Measurements from ENCODE around the gene COL26A1. TPM values are rescaled to one million over a fixed set of nuclear protein-coding genes. Genes with fewer than 3 reads are reported as not detected.

Gene COL26A1
- total RNA-seq, 1 donor from 2014 or later, result 0.11 TPM

- H3K27ac Mint-ChIP-seq, result no peak overlapping the region
These were observed 169.2 kb downstream of the COL26A1 start for GRCh38 chr7:101531726-101532357.

GRCh38 chr7:101532400-101533102 is 169.9 kb downstream of the COL26A1 start:
- H3K27me3 Mint-ChIP-seq (ENCODE audit: low read depth), result no peaks in the 10 kb centered on the region
- intact Hi-C loops (cut with micrococcal nuclease), result no loop called here
- no peaks in the 10 kb centered on the region for H3K4me1 Mint-ChIP-seq (ENCODE audit: low read depth)
- no peak overlapping the region for H3K27ac Mint-ChIP-seq
- no peaks in the 10 kb centered on the region for H3K9me3 Mint-ChIP-seq
- DNase-seq (ENCODE audit: low spot score), result no peak
- no peaks in the 10 kb centered on the region for H3K36me3 Mint-ChIP-seq (ENCODE audit: low read depth)
- H3K4me3 Mint-ChIP-seq (ENCODE audit: low read depth), result no peak overlapping the region

More at GRCh38 chr7:101531726-101532357, 169.2 kb downstream of the COL26A1 start:
- Mint-ChIP-seq H3K9me3 (no peaks in the 10 kb centered on the region), H3K27me3 (ENCODE audit: low read depth) (no peaks in the 10 kb centered on the region), H3K36me3 (ENCODE audit: low read depth) (no peaks in the 10 kb centered on the region), H3K4me1 (ENCODE audit: low read depth) (no peaks in the 10 kb centered on the region), H3K4me3 (ENCODE audit: low read depth) (no peak overlapping the region)
- DNase-seq (ENCODE audit: low spot score), result no peak
- intact Hi-C loops (cut with micrococcal nuclease), result no loop called here

DNA sequence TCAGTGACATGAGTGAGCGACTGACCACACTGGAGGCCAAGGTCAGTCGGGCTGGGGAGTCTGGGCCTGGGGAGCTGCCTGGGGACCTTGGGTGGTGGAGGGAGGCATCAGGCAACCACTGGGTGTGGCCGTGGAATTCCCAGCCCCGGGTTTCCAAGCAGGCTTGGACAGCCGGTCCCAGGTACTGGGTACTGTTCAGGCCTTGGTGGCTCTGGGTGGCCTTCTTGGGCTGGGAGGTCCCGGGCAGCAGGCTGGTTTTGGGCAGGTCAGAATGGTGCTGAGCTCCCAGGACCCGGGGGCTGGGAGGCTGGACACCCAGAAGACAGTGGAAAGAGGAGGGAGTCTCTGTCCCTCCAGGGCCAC is 170.4 kb downstream of the COL26A1 start:
- no peak overlapping the region for H3K27ac Mint-ChIP-seq
- no peaks in the 10 kb centered on the region for H3K9me3 Mint-ChIP-seq
- intact Hi-C loops (cut with micrococcal nuclease), result no loop called here
- H3K27me3 Mint-ChIP-seq (ENCODE audit: low read depth), result no peaks in the 10 kb centered on the region
- H3K4me3 Mint-ChIP-seq (ENCODE audit: low read depth), result no peak overlapping the region
- DNase-seq (ENCODE audit: low spot score), result no peak
- no peaks in the 10 kb centered on the region for H3K4me1 Mint-ChIP-seq (ENCODE audit: low read depth)
- H3K36me3 Mint-ChIP-seq (ENCODE audit: low read depth), result no peaks in the 10 kb centered on the region

DNA sequence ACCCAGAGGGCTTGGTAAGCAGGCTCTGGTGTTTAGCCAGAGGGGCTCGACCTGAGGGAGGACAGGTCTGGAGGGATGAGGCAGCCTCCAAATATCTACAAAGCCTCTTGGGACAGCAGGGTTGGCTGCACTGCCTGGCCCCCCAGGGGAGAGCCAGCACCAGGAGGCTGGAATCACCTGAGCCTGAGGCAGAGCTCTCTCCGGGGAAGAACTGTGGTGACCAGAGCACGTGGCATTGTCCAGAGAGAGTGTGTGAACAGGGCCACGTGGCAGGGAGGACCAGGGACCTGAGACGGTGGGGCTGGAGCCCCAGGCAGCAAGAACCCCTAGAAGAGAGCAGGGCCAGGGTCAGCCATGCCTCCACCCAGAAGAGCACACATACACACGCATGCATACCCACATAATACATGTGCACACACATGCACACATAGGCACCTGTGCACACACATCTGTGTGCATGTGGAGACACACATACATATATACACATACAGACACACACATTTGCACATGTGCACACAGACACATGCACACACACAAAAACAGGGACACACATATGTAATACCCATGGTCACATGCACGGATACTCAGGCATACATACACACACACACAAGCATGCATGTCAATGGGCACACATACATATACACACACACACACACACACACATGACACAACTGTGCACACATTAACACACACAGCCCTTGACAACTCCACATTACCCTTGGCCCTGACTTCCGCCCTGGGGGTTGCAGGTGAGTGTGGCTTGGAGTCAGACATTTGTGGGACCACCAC is 171.5 kb downstream of the COL26A1 start:
- H3K27ac Mint-ChIP-seq, result no peak overlapping the region
- no peak for DNase-seq (ENCODE audit: low spot score)
- no peaks in the 10 kb centered on the region for H3K27me3 Mint-ChIP-seq (ENCODE audit: low read depth)
- H3K9me3 Mint-ChIP-seq, result no peaks in the 10 kb centered on the region
- H3K4me1 Mint-ChIP-seq (ENCODE audit: low read depth), result no peaks in the 10 kb centered on the region
- H3K36me3 Mint-ChIP-seq (ENCODE audit: low read depth), result no peaks in the 10 kb centered on the region
- H3K4me3 Mint-ChIP-seq (ENCODE audit: low read depth), result no peak overlapping the region
- intact Hi-C loops (cut with micrococcal nuclease), result no loop called here

DNA sequence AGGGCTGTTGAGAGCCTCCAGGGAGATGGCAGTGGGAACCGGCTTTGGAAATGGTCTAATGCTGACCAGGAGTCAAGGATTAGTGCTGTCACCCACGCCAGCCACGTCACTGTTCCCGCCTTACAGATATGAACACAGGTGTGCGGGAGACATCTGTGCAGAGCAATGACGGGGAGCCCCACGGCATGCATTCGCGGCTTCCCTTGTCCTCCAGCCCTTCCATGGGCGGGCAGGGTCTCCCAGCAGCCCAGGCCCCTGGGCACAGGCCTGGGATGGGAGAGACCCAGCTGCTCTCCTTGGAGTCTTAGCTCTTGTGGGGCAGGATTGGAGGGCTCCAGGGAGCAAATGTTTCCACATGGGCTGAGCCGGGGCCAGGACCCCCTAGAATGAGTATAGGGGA is 172.2 kb downstream of the COL26A1 start:
- Mint-ChIP-seq H3K4me3 (ENCODE audit: low read depth) (no peak overlapping the region), H3K4me1 (ENCODE audit: low read depth) (no peaks in the 10 kb centered on the region), H3K9me3 (no peaks in the 10 kb centered on the region), H3K36me3 (ENCODE audit: low read depth) (no peaks in the 10 kb centered on the region), H3K27ac (no peak overlapping the region), H3K27me3 (ENCODE audit: low read depth) (no peaks in the 10 kb centered on the region)
- intact Hi-C loops (cut with micrococcal nuclease), result no loop called here
- DNase-seq (ENCODE audit: low spot score), result no peak

DNA sequence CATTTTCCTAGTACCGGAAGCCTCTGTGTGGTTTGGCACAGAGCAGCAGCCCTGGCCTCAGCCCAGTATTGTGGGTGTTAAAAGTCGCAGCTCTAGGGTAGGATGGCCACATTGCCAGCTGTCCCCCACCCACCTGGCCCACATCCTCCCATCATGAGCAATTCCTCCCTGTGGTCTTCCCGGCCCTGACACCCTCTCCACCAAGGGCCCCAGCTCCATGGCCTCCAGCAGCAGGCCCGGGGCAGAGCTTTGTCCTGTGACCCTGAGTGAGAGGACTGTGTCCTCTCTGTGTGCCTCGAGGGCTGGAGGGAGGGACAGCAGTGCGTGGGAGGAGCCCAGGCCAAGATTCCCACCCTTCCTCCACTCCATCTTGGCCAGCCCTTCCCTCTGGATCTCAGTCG is 172.7 kb downstream of the COL26A1 start:
- no peak overlapping the region for H3K27ac Mint-ChIP-seq
- no peak for DNase-seq (ENCODE audit: low spot score)
- no peaks in the 10 kb centered on the region for H3K27me3 Mint-ChIP-seq (ENCODE audit: low read depth)
- H3K9me3 Mint-ChIP-seq, result no peaks in the 10 kb centered on the region
- intact Hi-C loops (cut with micrococcal nuclease), result no loop called here
- H3K4me1 Mint-ChIP-seq (ENCODE audit: low read depth), result no peaks in the 10 kb centered on the region
- H3K4me3 Mint-ChIP-seq (ENCODE audit: low read depth), result no peak overlapping the region
- H3K36me3 Mint-ChIP-seq (ENCODE audit: low read depth), result no peaks in the 10 kb centered on the region

GRCh38 chr7:101536232-101536631 is 173.6 kb downstream of the COL26A1 start:
- Mint-ChIP-seq H3K9me3 (no peaks in the 10 kb centered on the region), H3K4me1 (ENCODE audit: low read depth) (no peaks in the 10 kb centered on the region), H3K27me3 (ENCODE audit: low read depth) (no peaks in the 10 kb centered on the region), H3K4me3 (ENCODE audit: low read depth) (no peak overlapping the region), H3K36me3 (ENCODE audit: low read depth) (no peaks in the 10 kb centered on the region), H3K27ac (no peak overlapping the region)
- DNase-seq (ENCODE audit: low spot score), result no peak
- intact Hi-C loops (cut with micrococcal nuclease), result no loop called here

GRCh38 chr7:101536668-101537067 is 174.0 kb downstream of the COL26A1 start:
- intact Hi-C loops (cut with micrococcal nuclease), result no loop called here
- Mint-ChIP-seq H3K36me3 (ENCODE audit: low read depth) (no peaks in the 10 kb centered on the region), H3K9me3 (no peaks in the 10 kb centered on the region)

GRCh38 chr7:101537205-101537604 is 174.5 kb downstream of the COL26A1 start:
- no peak overlapping the region for H3K27ac Mint-ChIP-seq
- H3K36me3 Mint-ChIP-seq (ENCODE audit: low read depth), result no peaks in the 10 kb centered on the region
- no peaks in the 10 kb centered on the region for H3K27me3 Mint-ChIP-seq (ENCODE audit: low read depth)
- no peaks in the 10 kb centered on the region for H3K9me3 Mint-ChIP-seq
- DNase-seq (ENCODE audit: low spot score), result no peak
- intact Hi-C loops (cut with micrococcal nuclease), result no loop called here
- no peak overlapping the region for H3K4me3 Mint-ChIP-seq (ENCODE audit: low read depth)
- no peaks in the 10 kb centered on the region for H3K4me1 Mint-ChIP-seq (ENCODE audit: low read depth)

More at GRCh38 chr7:101536668-101537067, 174.0 kb downstream of the COL26A1 start:
- Mint-ChIP-seq H3K27ac (no peak overlapping the region), H3K4me1 (ENCODE audit: low read depth) (no peaks in the 10 kb centered on the region), H3K4me3 (ENCODE audit: low read depth) (no peak overlapping the region), H3K27me3 (ENCODE audit: low read depth) (no peaks in the 10 kb centered on the region)
- DNase-seq (ENCODE audit: low spot score), result no peak

GRCh38 chr7:101537935-101538595 is 175.4 kb downstream of the COL26A1 start:
- Mint-ChIP-seq H3K27me3 (ENCODE audit: low read depth) (no peaks in the 10 kb centered on the region), H3K4me1 (ENCODE audit: low read depth) (no peaks in the 10 kb centered on the region), H3K36me3 (ENCODE audit: low read depth) (no peaks in the 10 kb centered on the region), H3K27ac (no peak overlapping the region), H3K4me3 (ENCODE audit: low read depth) (no peak overlapping the region), H3K9me3 (no peaks in the 10 kb centered on the region)
- intact Hi-C loops (cut with micrococcal nuclease), result no loop called here
- no peak for DNase-seq (ENCODE audit: low spot score)

GRCh38 chr7:101538596-101539459 is 176.2 kb downstream of the COL26A1 start:
- Mint-ChIP-seq H3K4me1 (ENCODE audit: low read depth) (no peaks in the 10 kb centered on the region), H3K36me3 (ENCODE audit: low read depth) (no peaks in the 10 kb centered on the region), H3K4me3 (ENCODE audit: low read depth) (no peak overlapping the region), H3K9me3 (no peaks in the 10 kb centered on the region), H3K27me3 (ENCODE audit: low read depth) (no peaks in the 10 kb centered on the region), H3K27ac (no peak overlapping the region)
- intact Hi-C loops (cut with micrococcal nuclease), result no loop called here
- peak; percentile 45 for DNase-seq (ENCODE audit: low spot score)

- H3K4me3 Mint-ChIP-seq (ENCODE audit: low read depth), result no peak overlapping the region
- DNase-seq (ENCODE audit: low spot score), result no peak
- no peaks in the 10 kb centered on the region for H3K36me3 Mint-ChIP-seq (ENCODE audit: low read depth)
- intact Hi-C loops (cut with micrococcal nuclease), result no loop called here
- no peaks in the 10 kb centered on the region for H3K4me1 Mint-ChIP-seq (ENCODE audit: low read depth)
- H3K27ac Mint-ChIP-seq, result no peak overlapping the region
- H3K9me3 Mint-ChIP-seq, result no peaks in the 10 kb centered on the region
- H3K27me3 Mint-ChIP-seq (ENCODE audit: low read depth), result no peaks in the 10 kb centered on the region
These were observed 177.1 kb downstream of the COL26A1 start for GRCh38 chr7:101539784-101540183.
